Muscle layer of duodenum (tissue), 2 donors: ENCODE data around the gene WWOX.

Experiments used
- H3K27ac ChIP-seq: one replicate; pipeline ENCODE4 v1.7.0; 2013; ENCODE audit warnings: mild to moderate bottlenecking, low read length
- H3K27me3 ChIP-seq: one replicate; pipeline ENCODE4 v1.7.0; 2013; ENCODE audit warnings: low read depth, mild to moderate bottlenecking, control low read depth, low read length
- H3K36me3 ChIP-seq, 2 donors: one replicate each; pipeline ENCODE4 v1.7.0; 2013; ENCODE audit warnings: low read length in 2 of 2, control low read depth in 1 of 2, mild to moderate bottlenecking in 1 of 2; ENCODE audit not compliant: insufficient read depth in 2 of 2, control insufficient read depth in 1 of 2
- H3K4me1 ChIP-seq, 2 donors: one replicate each; pipeline ENCODE4 v1.7.0; 2013; ENCODE audit warnings: low read length in 2 of 2, mild to moderate bottlenecking in 2 of 2, control low read depth in 1 of 2, moderate library complexity in 1 of 2; ENCODE audit not compliant: insufficient read depth in 2 of 2, control insufficient read depth in 1 of 2
- H3K4me3 ChIP-seq, 2 donors: one replicate each; pipeline ENCODE4 v1.7.0; 2013; ENCODE audit warnings: low read length in 2 of 2, low read depth in 1 of 2, mild to moderate bottlenecking in 1 of 2
- H3K9me3 ChIP-seq, 2 donors: one replicate each; pipeline ENCODE4 v1.7.0; 2013; ENCODE audit warnings: low read length in 2 of 2, control low read depth in 1 of 2, mild to moderate bottlenecking in 1 of 2; ENCODE audit not compliant: control insufficient read depth in 1 of 2
- donor health status: healthy.

WWOX gene

GRCh38 chr16:79074951-79075350 is 975.5 kb downstream of the WWOX start:
- Histone ChIP-seq H3K4me1 (peaks cover 0 to 3% of the 10 kb centered on the region in 2 donors), H3K27me3 (no peaks in the 10 kb centered on the region), H3K4me3 (no peak overlapping the region), H3K36me3 (no peaks in the 10 kb centered on the region), H3K9me3 (no peaks in the 10 kb centered on the region), H3K27ac (no peak overlapping the region)

- no peaks in the 10 kb centered on the region for H3K27me3 ChIP-seq
- H3K36me3 ChIP-seq, result no peaks in the 10 kb centered on the region
- H3K4me3 ChIP-seq, result no peak overlapping the region
- H3K9me3 ChIP-seq, result no peaks in the 10 kb centered on the region
- no peak overlapping the region for H3K27ac ChIP-seq
- peaks cover 0 to 3% of the 10 kb centered on the region in 2 donors for H3K4me1 ChIP-seq
These were observed 976.8 kb downstream of the WWOX start for GRCh38 chr16:79076047-79076767.

DNA sequence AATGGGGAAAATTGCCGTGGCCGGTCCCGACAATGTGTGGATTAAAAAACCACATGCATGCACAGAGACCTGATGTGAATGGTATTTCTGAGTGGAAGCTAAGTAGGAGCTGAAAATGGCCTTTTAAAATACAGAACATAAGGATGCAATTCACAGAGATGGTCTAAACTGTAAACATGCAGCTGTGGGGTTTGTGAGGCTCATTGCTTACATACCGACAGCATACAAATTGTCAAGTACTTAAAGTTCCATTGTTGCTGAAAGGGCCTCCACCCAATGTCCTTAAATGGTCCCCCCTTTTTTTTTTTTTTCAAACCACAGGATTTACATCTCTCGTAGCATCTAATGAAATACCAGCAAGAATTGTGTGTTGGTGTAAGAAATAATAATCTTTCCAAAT is 977.9 kb downstream of the WWOX start:
- Histone ChIP-seq H3K4me3 (no peak overlapping the region), H3K9me3 (no peaks in the 10 kb centered on the region), H3K27ac (no peak overlapping the region), H3K27me3 (no peaks in the 10 kb centered on the region), H3K36me3 (no peaks in the 10 kb centered on the region), H3K4me1 (peaks cover 0 to 3% of the 10 kb centered on the region in 2 donors)

GRCh38 chr16:79079656-79080420 is 980.4 kb downstream of the WWOX start:
- no peak overlapping the region for H3K4me3 ChIP-seq
- no peaks in the 10 kb centered on the region for H3K9me3 ChIP-seq
- no peaks in the 10 kb centered on the region for H3K36me3 ChIP-seq

GRCh38 chr16:79081297-79082066 is 982.0 kb downstream of the WWOX start:
- H3K4me3 ChIP-seq, result no peak overlapping the region
- no peak overlapping the region for H3K27ac ChIP-seq
- no peaks in the 10 kb centered on the region for H3K27me3 ChIP-seq
- H3K9me3 ChIP-seq, result no peaks in the 10 kb centered on the region
- H3K4me1 ChIP-seq, result no peaks in the 10 kb centered on the region
- no peaks in the 10 kb centered on the region for H3K36me3 ChIP-seq

More at GRCh38 chr16:79079656-79080420, 980.4 kb downstream of the WWOX start:
- H3K4me1 ChIP-seq, result peaks cover 0 to 2% of the 10 kb centered on the region in 2 donors
- no peaks in the 10 kb centered on the region for H3K27me3 ChIP-seq
- H3K27ac ChIP-seq, result no peak overlapping the region

- no peaks in the 10 kb centered on the region for H3K9me3 ChIP-seq
- no peaks in the 10 kb centered on the region for H3K27me3 ChIP-seq
- H3K4me1 ChIP-seq, result no peaks in the 10 kb centered on the region
- H3K4me3 ChIP-seq, result no peak overlapping the region
- H3K27ac ChIP-seq, result no peak overlapping the region
- no peaks in the 10 kb centered on the region for H3K36me3 ChIP-seq
These were observed 983.5 kb downstream of the WWOX start for GRCh38 chr16:79082970-79083369.

DNA sequence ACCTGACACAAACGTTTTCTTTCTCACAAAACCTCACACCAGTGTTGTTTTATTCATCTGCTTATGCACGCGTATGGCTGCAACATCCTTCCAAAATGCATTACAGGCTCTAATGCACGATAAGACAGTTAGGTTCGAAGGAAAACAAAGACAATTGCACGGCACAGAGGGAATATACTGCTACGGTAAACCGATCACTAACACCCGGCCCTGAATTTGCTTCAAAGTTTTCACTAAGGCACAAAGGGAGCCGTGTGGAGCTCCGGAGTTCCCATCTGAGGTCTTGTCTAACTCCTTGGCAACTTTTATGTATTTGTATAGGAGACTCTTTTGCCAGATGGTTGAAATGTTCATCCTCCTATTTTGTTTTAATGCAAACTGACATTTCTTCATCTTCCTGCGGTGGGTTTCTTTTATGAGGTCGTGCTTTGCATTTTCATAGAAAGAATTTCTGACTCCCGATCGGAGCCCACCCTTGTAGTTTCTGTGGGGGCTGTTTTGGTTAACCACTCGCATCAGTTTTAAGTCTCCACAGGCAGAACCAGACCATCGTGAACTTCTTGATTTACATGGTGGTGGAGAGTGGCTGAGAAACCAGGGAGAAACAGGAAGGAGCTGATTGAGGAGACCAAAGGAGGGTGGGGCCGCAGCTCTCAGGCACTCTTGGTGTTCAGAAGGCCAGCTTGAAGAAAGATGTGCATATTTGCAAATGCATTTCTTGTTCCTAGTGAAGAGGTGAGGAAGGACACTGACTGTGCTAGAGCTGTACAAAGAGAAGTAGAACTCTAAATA is 984.2 kb downstream of the WWOX start:
- Histone ChIP-seq H3K4me3 (no peak overlapping the region), H3K36me3 (no peaks in the 10 kb centered on the region), H3K4me1 (no peaks in the 10 kb centered on the region), H3K27ac (no peak overlapping the region), H3K9me3 (no peaks in the 10 kb centered on the region), H3K27me3 (no peaks in the 10 kb centered on the region)

DNA sequence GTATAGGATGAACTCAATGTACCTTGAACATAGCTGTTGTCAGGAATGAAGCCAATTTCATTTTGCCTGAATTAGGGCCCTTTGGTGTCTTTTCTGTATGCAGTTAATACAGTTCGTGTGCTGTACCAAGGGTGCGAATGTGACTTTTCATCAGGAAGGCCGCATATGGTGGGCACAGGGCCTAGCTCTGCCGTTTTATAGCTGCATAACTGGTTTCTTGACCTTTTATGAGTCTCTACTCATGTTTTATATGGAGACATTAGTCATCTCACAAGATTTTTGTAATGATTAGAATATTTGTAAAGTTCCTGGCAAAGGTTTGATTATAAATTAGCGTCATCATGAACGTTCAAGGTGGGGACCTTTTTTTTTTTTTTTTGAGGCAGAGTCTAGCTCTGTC is 989.5 kb downstream of the WWOX start:
- H3K4me1 ChIP-seq, result peaks cover 0 to 3% of the 10 kb centered on the region in 2 donors
- H3K36me3 ChIP-seq, result no peaks in the 10 kb centered on the region
- no peak overlapping the region for H3K4me3 ChIP-seq
- no peaks in the 10 kb centered on the region for H3K9me3 ChIP-seq
- no peak overlapping the region for H3K27ac ChIP-seq
- H3K27me3 ChIP-seq, result no peaks in the 10 kb centered on the region

DNA sequence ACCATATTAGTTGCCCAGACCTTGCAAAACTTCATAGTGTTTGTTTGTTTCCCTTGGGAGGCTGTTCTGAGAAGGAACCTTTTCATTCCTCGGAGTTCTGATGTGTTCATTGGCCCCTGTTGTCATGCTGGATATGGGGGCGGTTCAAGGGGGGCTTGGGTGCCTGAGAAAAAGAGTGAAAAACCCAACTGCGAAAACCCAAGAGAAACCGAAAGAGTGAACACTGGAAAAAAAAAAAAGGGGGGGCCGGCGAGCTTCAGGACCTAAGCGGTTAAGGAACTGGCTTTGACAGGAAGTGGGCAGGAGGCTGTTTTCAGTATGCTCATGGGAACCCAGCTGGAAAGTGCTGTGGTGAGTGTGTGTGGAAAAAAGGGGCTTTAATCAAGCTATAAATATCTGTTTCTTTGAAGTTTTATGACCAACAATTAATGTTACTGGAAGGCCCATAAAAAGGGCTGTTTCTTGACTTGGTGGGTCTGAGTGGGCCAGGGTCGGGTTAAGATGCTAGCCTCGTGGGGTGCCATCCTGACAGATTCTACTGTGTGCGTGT is 990.4 kb downstream of the WWOX start:
- Histone ChIP-seq H3K9me3 (no peaks in the 10 kb centered on the region), H3K27ac (no peak overlapping the region), H3K27me3 (no peaks in the 10 kb centered on the region), H3K4me3 (no peak overlapping the region), H3K4me1 (peaks cover 0 to 3% of the 10 kb centered on the region in 2 donors), H3K36me3 (no peaks in the 10 kb centered on the region)

DNA sequence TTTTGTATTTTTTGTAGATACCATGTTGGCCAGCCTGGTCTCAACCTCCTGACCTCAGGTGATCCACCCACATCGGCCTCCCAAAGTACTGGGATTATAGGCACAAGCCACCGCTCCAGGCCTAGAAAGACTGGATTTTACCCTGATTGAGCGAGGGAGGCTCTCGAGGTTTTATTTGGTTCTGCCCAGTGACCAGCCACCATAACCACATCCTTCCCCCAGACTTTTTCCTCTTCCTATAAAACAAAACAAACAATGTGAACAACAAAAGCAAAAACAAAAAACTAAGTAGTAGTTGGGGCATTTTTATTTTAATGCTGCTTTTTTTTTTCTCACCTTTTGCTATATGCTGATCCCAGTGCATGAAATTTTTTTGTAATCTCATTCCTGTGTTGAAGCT is 991.5 kb downstream of the WWOX start:
- H3K27ac ChIP-seq, result no peak overlapping the region
- H3K4me1 ChIP-seq, result peaks cover 0 to 3% of the 10 kb centered on the region in 2 donors
- H3K36me3 ChIP-seq, result no peaks in the 10 kb centered on the region
- H3K4me3 ChIP-seq, result no peak overlapping the region
- no peaks in the 10 kb centered on the region for H3K27me3 ChIP-seq
- H3K9me3 ChIP-seq, result no peaks in the 10 kb centered on the region
